Cerebellar nuclear complex (tissue), 1 donor: ENCODE results near the gene ADAM12.
"Not testable (repeated sequence)": the region's sequence is repeated elsewhere in the genome, so short reads cannot be mapped to it uniquely, and the experiment has no call there.

Experiments used
- DNase-seq, 2 experiments: peaks; one replicate each; lab custom pipeline; 2025; lab: John Stamatoyannopoulos, UW

Gene ADAM12

DNA sequence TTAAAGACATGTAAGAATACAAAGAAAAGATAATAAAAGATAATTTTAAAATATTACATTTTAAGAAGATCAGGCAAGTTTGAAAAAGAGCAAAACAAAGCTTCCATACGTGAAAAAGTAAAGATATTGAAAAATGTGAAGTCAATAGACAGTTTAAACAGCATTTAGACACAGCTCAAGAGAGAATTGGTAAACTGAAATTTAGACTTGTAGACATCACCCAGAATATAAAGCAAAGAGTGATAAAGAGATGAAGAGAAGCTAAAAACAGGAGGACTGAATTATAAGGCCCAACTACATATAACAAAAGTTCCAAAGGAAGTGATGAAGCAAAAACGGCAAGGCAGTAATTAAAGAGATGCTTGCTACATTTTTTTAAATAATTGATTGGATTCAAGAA, 13.8 kb downstream of the ADAM12 start:
- no peak for DNase-seq

DNA sequence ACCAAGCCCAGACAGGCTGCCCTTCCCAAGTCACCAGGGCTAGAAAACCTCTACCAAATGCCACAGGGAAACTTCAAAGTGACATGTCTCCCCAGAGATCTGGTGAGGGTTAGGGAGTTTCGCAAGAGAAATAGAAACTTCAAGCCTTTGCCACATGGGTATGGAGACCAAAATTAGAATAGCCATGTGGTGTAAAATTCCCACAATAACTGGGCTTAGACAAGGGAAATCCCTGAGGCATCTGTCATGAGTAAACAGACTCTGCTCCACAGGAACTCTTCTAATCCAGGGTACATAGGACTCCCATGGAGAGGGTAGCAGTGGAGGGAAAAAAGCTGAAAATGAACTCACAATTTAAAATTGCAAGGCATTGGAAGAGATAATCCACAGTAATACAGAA, 14.3 kb downstream of the ADAM12 start:
- DNase-seq, result no peak

DNA sequence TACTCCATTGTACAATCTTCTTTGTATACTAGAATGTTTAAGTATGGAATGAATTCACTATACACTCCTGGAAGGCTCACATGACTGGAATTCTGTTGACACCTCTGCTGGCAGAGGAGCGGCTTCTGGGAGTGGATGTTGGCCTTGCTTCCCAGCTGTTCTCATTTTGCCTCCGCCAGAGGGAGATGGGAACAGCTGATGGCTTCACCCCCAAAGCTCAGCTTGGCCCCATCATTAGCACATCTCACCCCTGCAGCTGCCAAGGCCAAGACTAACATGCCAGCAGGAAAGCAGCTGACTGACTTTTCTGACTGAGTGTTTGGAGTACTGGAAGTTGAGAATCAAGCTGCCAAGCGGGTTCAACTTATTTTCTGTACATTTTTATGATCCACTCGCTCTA, 15.1 kb downstream of the ADAM12 start:
- no peak for DNase-seq

DNA sequence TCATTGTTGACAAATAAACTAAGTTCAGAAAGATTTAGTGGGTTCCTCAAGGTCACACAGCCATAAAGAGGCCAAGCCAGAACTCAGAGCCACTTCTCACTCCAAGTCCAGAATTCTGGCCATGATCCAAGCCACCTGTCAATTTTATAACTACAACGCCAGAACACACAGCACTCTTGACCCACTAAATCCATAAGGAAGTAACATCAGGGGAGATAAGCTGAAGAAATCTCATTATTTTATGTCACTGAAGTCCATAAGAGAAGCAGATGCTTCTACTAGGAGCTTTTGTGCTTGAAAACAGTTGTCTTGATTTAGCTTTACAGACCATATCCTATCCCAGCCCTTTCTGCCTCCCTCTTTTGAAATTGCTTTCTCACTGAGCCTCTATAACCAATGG, 15.9 kb downstream of the ADAM12 start:
- DNase-seq, result no peak

DNA sequence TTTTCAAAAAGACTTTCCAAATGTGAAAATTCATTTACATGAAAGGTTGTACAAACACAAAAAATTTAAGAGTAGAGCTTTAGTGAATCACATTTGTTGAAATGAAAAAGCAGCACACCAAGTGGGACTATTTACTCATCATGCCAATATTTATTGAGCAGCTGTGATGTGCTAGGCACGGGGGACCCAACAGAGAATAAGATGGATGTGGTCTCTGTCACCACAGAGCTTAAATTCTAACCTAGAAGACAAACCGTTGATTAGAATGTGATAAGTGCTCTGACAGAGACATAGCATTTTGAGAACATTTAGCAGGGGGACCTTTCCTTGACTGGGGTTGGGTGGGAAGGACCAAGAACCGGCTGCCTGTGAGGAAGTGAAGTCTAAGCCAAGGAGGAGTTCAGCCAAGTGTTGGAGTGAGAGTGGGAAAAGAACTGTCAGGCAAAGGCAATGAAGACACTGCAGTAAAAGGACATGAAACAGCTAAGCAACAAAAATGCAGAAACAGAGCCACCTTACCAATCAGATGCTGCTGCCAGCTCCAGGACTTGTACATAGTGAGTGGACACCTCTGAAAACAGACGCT, 19.1 kb downstream of the ADAM12 start:
- DNase-seq, result no peak

DNA sequence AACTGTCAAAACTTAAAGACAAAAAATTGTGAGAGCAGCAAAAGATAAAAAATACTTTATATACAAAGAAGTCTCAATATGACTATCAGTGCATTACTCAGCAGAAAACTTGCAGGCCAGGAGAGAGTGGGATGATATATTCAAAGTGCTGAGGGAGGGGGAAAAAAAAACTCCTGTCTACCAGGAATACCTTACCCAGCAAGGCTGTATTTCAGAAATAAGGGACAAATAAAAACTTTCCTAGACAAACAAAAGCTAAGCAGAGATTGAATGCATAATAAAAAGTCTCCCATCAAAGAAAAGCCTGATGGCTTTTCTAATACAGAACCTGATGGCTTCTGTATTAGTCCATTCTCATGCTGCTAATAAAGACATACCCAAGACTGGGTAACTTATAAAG, 31.1 kb downstream of the ADAM12 start:
- DNase-seq, result no peak

DNA sequence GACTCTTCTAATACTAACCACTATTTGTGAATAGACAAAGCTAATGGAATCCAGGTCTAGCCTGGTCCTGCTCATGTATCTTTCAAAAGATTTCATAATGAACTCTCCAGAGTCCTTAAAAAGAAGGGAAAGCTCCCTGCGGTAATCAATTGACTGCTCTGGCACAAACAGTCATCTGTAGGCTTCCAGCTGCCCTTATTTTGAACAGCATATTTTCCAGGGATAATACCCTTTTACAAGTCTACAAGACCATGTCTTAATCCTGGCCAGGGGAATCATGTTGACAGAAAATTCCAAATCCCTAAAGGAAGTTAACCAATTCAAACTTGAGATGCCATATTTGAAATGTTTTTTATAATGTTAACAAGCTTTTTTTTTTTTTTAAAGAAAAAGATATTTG, 34.6 kb downstream of the ADAM12 start:
- DNase-seq, result no peak

DNA sequence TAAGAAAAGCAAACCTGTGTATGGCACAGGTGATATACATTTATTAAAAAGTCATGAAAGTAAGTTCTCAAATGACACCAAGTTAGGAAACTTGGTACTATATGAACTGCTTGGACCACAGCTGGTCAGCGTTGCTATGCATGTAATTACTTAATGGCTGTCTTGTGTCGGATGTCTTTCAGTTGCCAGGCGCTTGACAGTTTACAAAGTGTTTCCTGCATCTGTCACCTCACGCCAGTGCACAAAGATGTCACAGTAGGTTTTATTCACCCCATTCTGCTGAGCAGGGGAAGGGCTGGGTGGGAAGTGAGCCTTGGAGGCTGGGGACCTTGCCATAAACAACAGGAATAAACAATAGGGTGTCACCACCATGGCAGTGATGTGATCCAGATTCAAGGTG, 35.8 kb downstream of the ADAM12 start:
- no peak for DNase-seq

DNA sequence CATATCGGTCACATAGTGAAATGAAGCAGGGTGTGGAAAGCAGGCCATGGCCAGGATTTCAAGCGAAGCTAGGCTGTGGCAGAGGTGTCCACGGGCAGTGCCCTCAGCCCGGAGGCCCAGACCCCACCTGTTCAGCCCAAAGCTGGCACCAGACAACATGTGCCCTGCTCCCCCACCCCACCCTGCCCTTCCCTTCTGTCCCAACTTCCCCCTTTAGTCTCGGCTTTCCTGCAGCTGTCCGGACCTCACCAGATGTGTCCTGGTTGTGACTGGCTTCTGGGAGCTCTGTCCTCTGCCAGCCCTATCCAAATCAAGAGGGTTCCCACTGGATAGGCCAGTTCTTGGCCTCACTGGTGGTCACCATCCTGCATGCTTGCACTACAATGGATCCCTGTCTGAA, 37.3 kb downstream of the ADAM12 start:
- no peak for DNase-seq

DNA sequence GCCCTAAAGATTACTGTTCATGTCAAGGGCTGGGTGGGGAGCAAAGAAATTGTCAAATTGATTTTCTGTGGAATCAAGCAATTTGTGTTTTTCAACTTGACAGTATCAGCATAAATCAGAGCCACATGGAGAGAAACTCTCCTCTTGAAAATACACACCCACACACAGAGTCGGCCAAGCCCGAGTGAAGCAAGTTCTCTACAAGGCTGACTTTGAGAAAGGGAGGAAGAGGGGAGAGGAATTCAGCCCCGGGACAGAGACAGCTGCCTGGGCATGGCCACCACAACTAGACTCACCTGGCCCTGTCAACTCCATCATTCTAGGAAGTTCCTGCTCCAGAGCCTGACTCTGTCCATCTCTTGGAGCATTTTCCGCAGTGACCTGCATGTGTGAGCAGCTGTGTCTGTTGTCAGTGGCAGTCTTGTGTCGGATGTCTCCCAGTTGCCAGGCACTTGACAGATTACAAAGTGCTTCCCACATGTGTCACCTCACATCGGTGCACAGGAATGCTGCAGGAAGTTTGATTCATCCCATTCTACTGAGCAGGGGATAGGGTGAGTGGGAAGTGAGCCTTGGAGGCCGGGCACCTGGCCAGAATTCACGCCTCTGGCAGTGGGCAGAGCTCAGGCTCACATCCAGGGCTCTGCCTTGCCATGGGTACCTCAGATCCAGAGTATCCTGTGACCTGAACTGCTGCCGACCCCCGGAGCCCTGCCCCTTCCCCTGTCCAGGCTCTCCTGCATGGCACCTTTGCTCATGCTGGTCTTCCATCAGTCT, 37.9 kb downstream of the ADAM12 start:
- DNase-seq, result no peak

DNA sequence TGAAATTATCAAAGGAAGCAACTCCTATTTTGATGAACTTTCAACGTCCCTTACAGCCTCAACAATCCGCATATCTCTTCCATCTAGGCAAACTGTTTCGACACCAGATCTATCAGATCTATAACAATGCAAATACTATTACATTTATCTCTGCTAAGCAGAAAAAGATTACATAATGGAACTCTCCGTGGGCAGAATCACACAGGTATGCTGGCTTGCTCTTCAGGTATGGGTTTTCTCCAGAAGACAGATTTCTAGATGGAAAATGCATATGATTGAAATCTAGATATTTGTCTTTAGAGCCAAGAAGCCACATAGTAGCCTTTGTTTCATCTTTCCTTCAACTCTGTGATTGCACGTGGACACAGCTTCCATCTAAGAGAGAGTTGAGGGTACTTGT, 38.6 kb downstream of the ADAM12 start:
- DNase-seq, result no peak

DNA sequence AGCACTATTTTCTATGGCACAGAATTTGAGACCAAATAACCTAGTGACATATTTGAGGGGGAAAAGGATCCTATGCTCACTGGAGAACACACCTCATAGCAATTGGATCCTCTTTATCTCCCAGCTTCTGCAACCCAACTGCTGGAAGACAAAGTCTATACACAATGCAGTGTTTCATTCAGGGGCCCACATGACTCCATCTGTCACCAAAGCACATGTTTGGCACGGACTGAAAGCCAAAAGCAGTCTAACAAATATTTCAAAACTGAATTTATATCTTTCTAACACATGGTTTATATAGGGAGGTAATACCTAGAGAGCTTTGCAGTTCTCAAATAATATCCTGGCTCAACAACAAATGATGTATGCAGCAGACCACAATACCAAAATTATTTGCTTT, 39.2 kb downstream of the ADAM12 start:
- DNase-seq, result no peak

DNA sequence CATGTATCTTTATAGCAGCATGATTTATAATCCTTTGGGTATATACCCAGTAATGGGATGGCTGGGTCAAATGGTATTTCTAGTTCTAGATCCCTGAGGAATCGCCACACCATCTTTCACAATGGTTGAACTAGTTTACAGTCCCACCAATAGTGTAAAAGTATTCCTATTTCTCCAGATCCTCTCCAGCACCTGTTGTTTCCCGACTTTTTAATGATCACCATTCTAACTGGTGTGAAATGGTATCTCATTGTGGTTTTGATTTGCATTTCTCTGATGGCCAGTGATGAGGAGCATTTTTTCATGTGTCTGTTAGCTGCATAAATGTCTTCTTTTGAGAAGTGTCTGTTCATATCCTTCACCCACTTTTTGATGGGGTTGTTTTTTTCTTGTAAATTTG, 44.8 kb downstream of the ADAM12 start:
- not testable (repeated sequence) for DNase-seq

DNA sequence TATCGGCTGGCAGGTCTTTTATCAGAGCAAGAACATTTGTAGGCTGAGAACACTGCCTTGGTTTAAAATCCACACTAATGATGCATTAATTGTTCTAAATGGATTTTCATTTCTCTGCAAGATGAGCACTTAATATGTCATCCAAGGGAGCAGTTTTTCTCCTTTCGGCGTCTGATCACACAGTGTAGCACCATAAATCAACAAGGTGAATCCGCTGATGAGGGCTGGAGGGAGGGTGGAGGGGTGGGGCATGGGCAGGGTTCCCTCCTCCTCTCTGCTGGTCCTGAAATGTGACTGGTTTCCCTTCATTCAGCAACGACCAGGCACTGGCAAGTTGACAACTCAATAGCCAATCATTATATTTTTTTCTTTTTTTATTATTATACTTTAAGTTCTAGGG, 45.6 kb downstream of the ADAM12 start:
- DNase-seq, result no peak

DNA sequence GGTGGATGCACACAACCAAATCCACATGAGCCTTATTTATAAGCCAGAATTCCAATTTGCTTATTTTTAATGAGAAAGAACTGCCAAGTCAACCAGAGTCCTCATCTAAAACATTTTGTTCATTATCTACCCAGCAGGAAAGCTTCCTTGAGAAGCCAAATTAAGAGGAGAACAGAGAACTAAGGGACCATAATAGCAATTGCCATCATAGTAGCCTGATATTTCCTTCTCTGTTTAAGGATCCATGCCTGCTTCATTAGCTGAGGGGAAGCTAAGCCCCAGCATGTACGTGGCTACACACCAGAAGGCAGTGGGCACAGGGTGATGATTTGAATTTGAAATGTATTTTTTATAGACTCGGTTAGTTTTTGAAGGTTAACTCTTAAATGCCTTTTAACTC, 46.8 kb downstream of the ADAM12 start:
- DNase-seq, result no peak

DNA sequence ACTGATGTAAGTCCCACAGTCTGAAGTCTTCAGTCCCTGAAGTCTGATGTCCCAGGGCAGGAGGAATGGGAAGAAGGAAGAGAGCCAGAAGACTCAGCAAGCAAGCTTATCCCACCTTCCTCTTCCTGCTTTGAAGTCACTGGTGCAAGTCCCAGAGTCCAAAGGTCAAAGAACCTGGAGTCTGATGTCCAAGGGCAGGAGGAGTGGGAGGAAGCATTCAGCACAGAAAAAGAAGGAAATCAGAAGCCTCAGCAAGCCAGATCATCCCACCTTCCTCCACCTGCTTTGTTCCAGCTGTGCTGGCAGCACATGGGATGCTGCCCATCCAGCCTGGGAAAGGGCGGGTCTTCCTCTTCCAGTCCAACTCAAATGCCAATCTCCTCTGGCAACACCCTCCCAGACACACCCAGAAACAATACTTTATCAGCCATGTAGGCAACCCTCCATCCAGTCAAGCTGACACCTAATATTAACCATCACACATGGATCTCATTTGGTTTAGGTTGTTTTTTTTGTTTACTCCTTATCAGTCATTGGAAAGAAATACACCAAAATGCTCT, 50.9 kb downstream of the ADAM12 start:
- no peak for DNase-seq

DNA sequence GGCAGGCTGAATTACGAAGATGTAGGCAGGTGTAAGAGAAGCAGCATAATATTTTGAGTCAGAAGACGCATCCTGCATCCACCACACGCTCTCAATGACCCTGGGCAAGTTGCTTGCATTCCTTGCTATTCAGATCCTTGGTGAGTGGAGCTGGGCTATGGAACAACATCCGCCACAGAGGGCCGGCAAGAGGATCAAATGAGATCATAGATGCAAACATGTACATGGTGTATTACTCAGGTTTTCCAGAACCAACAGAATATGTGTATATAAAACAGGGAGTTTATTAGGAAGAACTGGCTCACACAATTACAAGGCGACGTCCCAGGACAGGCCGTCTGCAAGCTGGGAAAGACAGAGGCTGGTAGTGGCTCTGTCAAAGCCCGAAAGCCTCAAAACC, 51.5 kb downstream of the ADAM12 start:
- no peak for DNase-seq

DNA sequence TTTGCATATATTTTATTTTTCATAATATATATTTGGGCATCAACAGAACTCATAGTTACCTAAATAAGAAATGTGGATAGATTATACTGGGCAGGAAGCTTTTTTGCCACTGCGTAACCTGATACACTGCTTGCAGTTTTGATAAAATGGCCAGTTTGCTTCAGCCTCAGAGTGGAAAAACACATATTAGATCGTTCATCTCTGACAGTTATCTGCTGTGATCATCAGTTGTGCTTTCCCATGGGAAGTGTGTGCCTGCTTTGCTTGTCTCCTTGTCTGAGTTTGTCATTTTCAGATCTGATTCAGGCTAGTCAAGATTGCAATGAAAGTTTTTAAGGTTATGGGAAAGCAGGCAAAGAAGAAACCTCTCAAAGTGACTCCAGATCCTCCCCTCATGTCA, 54.0 kb downstream of the ADAM12 start:
- DNase-seq, result no peak

DNA sequence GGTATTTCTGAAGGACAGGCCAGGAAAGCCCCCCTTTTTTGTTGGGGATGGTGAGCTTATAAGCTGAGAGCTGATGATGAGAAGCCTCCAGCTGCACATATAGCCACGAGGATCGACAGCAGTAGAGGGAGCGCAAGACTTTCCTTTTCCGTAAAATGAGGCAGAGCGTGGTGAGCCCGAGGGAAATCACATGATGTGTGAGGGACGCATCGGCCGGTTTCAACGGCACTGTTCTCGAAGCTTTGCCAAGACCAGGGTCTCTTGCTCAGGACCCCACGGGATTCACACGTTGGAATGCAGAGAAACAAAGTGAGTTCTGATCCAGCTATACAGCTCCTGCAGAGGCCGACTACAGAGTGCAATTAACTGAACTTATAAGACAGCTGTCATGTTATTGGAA, 55.7 kb downstream of the ADAM12 start:
- DNase-seq, result no peak

DNA sequence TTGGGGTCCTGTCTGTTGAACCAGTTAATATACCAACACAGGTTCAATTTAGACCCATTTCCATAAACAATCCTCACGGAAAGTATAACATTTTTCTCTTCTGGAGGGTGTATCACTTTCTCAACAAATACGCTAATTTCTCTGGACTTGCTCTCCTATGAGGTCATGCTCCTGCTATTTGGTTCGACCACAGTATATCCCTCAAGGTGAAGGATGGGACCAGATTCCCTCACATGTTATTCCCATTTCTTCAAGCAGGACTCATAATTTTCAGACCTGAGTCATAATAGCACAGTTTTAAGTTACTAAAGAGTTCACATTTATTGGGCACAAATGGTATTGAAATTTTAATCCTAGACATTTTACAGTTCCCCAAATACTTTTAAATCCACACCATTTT, 57.2 kb downstream of the ADAM12 start:
- DNase-seq, result no peak

DNA sequence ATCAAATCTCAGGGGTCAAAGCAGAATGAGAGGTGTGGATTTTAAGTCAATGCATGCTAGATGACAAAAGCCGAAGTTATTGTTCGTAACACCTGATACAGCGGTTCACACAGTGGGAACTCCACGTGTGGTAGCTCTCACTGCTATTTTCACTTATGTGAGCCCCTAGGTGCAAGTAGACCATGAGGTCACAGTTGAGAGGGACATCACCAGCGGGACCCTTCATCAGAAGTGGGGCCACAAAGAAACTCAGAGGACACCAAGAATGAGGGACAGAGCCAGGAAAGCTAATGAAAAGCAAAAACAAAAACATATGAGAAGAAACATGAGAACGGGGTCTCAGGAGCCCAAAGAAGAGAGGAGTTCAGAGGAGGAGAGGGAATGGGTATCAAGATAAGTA, 63.5 kb downstream of the ADAM12 start:
- DNase-seq, result no peak

DNA sequence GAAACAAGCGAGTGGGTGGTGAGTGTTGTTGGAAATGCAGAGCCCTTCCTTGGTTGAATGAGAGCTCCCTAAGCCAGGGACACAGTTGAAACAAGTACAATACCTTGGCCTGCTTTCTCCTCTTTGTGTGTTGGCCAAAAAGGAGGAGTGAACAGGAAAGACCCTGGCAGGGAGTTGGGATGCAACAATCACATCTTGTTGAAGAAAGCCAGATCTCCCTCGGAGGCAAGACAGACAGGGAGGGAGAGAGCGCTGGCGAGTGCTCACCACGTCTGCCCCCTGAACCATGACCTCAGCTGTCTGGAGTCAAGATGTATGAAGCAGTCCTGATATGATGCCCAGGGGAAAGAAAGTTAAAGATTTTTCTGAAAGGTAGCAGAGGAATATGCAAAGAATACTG, 66.8 kb downstream of the ADAM12 start:
- no peak for DNase-seq

DNA sequence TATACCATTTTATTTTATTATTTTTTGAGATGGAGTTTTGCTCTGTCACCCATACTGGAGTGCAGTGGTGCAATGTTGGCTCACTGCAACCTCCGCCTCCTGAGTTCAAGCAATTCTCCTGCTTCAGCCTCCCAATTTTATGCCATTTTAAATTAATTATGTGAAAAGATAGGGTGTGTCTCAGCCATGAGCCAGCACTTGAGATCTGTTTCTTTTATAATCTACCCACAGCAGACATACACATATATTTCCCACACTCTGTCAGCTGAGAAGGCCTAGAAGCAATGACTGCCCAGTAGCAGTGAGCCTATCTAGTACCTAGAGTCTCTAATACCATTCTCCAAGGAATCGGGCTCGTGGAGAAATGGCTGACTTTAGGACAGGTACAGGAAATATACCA, 70.5 kb downstream of the ADAM12 start:
- DNase-seq, result no peak
